Bronchial epithelial cell (primary cell): ENCODE measurements around the gene CLSTN2. TPM values are rescaled to one million over a fixed set of nuclear protein-coding genes. Genes with fewer than 3 reads are reported as not detected.

Source experiments
- DNase-seq: peaks from one replicate; pipeline ENCODE4 v3.0.0-alpha.2; 2010; ENCODE audit warnings: low read depth
- FAIRE-seq: peaks from 2 replicates; lab custom pipeline; 2011; peaks lifted over from hg19 to GRCh38; lab: Jason Lieb, UNC
- H3K27me3 ChIP-seq: 2 replicates; pipeline ENCODE4 v1.5.1; 2011; ENCODE audit warnings: low read length; ENCODE audit not compliant: control insufficient read depth, insufficient read depth
- H3K36me3 ChIP-seq: 2 replicates; pipeline ENCODE4 v1.5.1; 2011; ENCODE audit warnings: low read length; ENCODE audit not compliant: control insufficient read depth, insufficient read depth
- H3K4me3 ChIP-seq: 2 replicates; pipeline ENCODE4 v1.5.1; 2011; ENCODE audit warnings: mild to moderate bottlenecking, low read depth, low read length, control low read depth
- total RNA-seq: library from RNA; depleted of rRNA; stranded (reverse); fragments of >200 nt; gene quantifications from 2 replicates; pipeline ENCODE4 v1.2.1, GENCODE V29; 2014
- TF ChIP-seq, protein P1 (sequence below): IDR thresholded peaks from 2 replicates; pipeline ENCODE4 v1.5.1; 2011; ENCODE audit warnings: mild to moderate bottlenecking, moderate library complexity, low read length, control low read depth, inconsistent platforms; ENCODE audit not compliant: insufficient read depth, severe bottlenecking

The CLSTN2 gene
- total RNA-seq, 1 donor from 2014 or later, result 0.26 TPM

DNA sequence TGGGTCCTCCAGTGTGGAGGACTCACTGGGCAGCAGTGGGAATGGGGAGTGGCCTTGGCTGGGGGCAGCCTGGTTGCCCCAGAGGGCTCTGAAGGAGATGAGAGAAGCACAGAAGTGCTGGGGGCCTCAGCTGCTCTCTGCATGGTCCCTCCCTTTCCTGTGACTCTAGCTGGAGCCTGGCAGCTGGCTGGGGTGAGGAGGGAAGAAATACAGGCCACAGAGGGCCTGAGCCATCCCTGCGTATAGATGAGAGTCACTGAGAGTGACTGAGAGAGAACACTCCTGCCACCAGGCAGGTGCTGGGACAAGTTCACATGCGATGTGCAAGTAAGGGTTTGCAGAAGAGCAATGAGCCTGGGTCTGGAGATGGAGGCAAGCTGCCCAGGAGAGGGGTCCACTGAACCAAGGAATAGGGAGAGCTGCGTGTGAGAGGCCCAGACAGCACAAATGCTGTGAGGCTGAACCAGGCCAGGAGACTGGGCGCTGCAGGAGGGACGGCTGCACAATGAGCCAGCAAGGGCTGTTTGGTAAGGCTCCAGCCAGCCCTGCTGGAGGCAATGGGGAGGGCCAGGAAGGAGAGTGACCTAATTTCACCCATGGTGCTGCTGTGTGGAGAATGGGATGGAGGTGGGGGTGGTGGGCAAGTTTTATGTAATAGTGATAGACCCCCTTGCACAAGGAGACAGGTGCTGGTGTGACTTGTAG lies 87.2 kb downstream of the CLSTN2 start:
- H3K27me3 ChIP-seq, result no peaks in the 10 kb centered on the region
- H3K4me3 ChIP-seq, result no peak overlapping the region
- TF ChIP-seq, protein P1, sequence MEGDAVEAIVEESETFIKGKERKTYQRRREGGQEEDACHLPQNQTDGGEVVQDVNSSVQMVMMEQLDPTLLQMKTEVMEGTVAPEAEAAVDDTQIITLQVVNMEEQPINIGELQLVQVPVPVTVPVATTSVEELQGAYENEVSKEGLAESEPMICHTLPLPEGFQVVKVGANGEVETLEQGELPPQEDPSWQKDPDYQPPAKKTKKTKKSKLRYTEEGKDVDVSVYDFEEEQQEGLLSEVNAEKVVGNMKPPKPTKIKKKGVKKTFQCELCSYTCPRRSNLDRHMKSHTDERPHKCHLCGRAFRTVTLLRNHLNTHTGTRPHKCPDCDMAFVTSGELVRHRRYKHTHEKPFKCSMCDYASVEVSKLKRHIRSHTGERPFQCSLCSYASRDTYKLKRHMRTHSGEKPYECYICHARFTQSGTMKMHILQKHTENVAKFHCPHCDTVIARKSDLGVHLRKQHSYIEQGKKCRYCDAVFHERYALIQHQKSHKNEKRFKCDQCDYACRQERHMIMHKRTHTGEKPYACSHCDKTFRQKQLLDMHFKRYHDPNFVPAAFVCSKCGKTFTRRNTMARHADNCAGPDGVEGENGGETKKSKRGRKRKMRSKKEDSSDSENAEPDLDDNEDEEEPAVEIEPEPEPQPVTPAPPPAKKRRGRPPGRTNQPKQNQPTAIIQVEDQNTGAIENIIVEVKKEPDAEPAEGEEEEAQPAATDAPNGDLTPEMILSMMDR, result no peak
- FAIRE-seq (no peak), DNase-seq (no peak)
- H3K36me3 ChIP-seq, result no peaks in the 10 kb centered on the region

DNA sequence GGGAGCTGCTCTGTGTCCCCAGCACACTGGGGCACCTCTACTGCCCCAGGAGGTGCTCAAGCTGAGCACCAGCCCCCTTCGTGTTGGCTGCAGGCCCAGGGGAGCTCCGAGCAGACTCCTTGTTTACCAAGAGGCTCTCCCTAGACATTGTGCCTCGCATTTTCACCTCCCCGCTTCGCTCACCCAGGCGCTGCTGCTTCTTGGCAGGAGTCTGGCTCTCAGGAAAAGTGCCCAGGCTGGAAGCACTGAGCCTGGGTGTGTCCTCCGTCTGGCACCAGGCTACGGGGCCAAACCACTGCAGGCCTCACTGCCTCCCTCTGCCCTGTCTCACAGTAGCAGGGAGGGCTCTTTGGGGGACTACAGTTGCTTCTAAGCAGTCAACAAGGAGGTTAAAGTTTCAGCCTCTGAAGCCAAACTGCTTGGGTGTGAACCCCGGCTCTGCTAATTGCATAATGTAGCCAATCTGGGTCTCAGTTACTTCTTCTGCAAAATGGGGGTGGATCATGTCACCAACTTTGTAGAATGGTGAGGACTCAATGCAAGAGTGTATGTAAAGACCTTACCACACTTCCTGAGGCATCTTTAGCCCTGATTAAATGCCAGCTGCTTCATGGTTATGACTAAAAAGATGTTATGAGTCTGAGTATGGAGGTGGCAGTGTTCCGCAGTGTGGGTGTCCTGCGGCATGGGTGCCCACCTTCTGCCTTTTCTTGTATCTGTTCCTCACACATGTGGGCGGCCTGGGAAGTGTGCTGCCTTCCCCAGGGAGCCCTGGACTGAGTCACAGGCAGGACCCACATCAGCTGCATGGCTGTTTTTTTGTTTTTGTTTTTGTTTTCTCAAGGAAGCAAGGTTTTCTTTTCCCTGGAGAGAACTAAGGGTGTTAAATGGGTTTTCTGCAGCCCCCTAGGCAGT lies 88.9 kb downstream of the CLSTN2 start:
- FAIRE-seq (no peak), DNase-seq (no peak)
- TF ChIP-seq, protein P1, result no peak
- no peaks in the 10 kb centered on the region for H3K36me3 ChIP-seq
- no peak overlapping the region for H3K4me3 ChIP-seq
- no peaks in the 10 kb centered on the region for H3K27me3 ChIP-seq

GRCh38 chr3:140031170-140031569 lies 96.2 kb downstream of the CLSTN2 start:
- Histone ChIP-seq H3K36me3 (no peaks in the 10 kb centered on the region), H3K4me3 (no peak overlapping the region), H3K27me3 (no peaks in the 10 kb centered on the region)
- TF ChIP-seq, protein P1, result no peak
- no peak for FAIRE-seq
- no peak for DNase-seq

DNA sequence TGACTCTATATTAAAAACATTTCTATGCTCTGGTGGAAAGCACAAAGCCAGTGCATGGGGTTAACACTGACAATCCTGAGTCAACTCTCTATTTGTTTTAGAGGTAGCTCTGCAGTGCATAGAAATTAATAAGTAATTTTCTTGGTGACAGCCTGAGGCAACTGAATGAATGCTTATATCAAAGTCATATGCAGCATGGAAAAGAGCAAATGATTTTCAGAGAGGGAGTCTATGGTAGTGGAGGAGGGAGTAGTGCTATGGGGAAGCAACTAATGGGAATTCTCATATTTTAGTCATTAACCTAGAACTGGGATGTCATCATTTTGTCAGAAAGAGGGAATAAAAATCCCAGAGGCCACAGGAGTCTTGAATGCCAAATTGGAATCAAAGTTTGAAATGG lies 99.1 kb downstream of the CLSTN2 start:
- Histone ChIP-seq H3K27me3 (no peaks in the 10 kb centered on the region), H3K36me3 (no peaks in the 10 kb centered on the region), H3K4me3 (no peak overlapping the region)
- FAIRE-seq (no peak), DNase-seq (no peak)
- TF ChIP-seq, protein P1, result no peak

DNA sequence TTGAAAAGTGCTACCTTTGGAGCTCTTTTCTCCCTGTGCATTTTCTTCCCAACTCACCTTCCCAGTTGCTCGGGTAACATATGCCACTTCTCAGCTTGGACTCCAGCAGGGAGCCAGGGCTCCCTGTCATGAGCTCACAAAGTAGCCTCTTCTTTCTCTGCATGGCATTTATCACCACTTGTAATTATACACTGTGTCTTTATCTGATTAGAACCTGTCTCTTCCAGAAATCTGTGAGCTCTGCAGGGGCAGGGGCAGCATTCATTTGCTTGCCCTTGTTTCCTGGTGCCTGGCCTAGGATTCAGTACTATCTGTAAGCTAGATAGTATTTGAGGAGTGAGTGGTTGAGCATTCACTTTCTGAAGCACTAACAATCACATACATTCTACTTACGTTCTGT lies 100.9 kb downstream of the CLSTN2 start:
- FAIRE-seq (no peak), DNase-seq (no peak)
- H3K27me3 ChIP-seq, result no peaks in the 10 kb centered on the region
- H3K4me3 ChIP-seq, result no peak overlapping the region
- H3K36me3 ChIP-seq, result no peaks in the 10 kb centered on the region
- TF ChIP-seq, protein P1, result no peak
